Lower lobe of right lung (tissue), 2 donors: ENCODE data around the gene VCL. TPM values are rescaled to one million over a fixed set of nuclear protein-coding genes. Genes with fewer than 3 reads are reported as not detected.
A peak's percentile ranks its signal among the peaks of the same experiment; 100 is the strongest.
"Not testable (repeated sequence)": the region's sequence is repeated elsewhere in the genome, so short reads cannot be mapped to it uniquely, and the experiment has no call there.

Experiments used
- ATAC-seq, 2 donors: fragments of 200-7000 bp; cut with Tn5 transposase; one replicate each; pipeline ENCODE4 v1.9.1; 2020 to 2022; ENCODE audit warnings: mild to moderate bottlenecking in 2 of 2, moderate library complexity in 2 of 2
- DNase-seq: peaks from one replicate; pipeline ENCODE4 v3.0.0-alpha.2; 2020
- H3K27ac ChIP-seq: fragments of 200-600 bp; one replicate; pipeline ENCODE4 v1.8.0; 2022
- H3K27me3 ChIP-seq: fragments of 200-600 bp; one replicate; pipeline ENCODE4 v1.8.0; 2022; ENCODE audit warnings: low read depth
- H3K36me3 ChIP-seq: fragments of 200-600 bp; one replicate; pipeline ENCODE4 v1.8.0; 2022; ENCODE audit warnings: mild to moderate bottlenecking
- H3K4me1 ChIP-seq: fragments of 200-600 bp; one replicate; pipeline ENCODE4 v1.8.0; 2022
- H3K4me3 ChIP-seq: fragments of 200-600 bp; one replicate; pipeline ENCODE4 v1.8.0; 2022; ENCODE audit warnings: mild to moderate bottlenecking
- H3K9me3 ChIP-seq: fragments of 200-600 bp; one replicate; pipeline ENCODE4 v1.8.0; 2022
- CTCF ChIP-seq: fragments of 200-600 bp; IDR thresholded peaks from one replicate; pipeline ENCODE4 v1.8.0; 2022; ENCODE audit warnings: antibody characterized with exemption, mild to moderate bottlenecking
- intact Hi-C: fragments of 100-400 bp; cut with DNase I; formaldehyde crosslinking; loops from one replicate; pipeline ENCODE4 v1.11.0; 2022
- total RNA-seq: library from RNA; stranded (reverse); fragmentation: NEBNext Ultra II Directional; extraction: Animal tissue kit (Norgen Biotek cat#: 25700); gene quantifications from one replicate; pipeline ENCODE4 v1.2.1, GENCODE V29; 2021
- donor health status: DM: no; HTN: yes; CAD: no; lungs with severe emphysema.

The VCL gene
- total RNA-seq, 1 donor from 2014 or later, result 106 TPM

- no peak for DNase-seq
- Histone ChIP-seq H3K4me3 (no peak overlapping the region), H3K27me3 (no peaks in the 10 kb centered on the region), H3K9me3 (no peaks in the 10 kb centered on the region), H3K4me1 (peaks cover 41% of the 10 kb centered on the region), H3K36me3 (no peaks in the 10 kb centered on the region), H3K27ac (no peak overlapping the region)
- no peak for ATAC-seq
- TF ChIP-seq CTCF, result no peak
- intact Hi-C loops, result no loop called here
These were observed 43.2 kb upstream of the VCL start for GRCh38 chr10:73954737-73955136.

GRCh38 chr10:73955719-73956118, 42.2 kb upstream of the VCL start:
- Histone ChIP-seq H3K4me1 (peaks cover 42% of the 10 kb centered on the region), H3K9me3 (no peaks in the 10 kb centered on the region), H3K27ac (peak overlapping the region; percentile 80), H3K36me3 (no peaks in the 10 kb centered on the region), H3K4me3 (no peak overlapping the region), H3K27me3 (no peaks in the 10 kb centered on the region)
- TF ChIP-seq CTCF, result no peak
- ATAC-seq (no peak), DNase-seq (no peak)
- intact Hi-C loops, result no loop called here

GRCh38 chr10:73956476-73957359, 41.2 kb upstream of the VCL start:
- Histone ChIP-seq H3K4me3 (no peak overlapping the region), H3K27me3 (no peaks in the 10 kb centered on the region), H3K27ac (peak overlapping the region; percentile 80), H3K36me3 (no peaks in the 10 kb centered on the region), H3K4me1 (peaks cover 42% of the 10 kb centered on the region), H3K9me3 (no peaks in the 10 kb centered on the region)
- DNase-seq (no peak), ATAC-seq (peak; percentile 73 to 75)
- intact Hi-C loops, result no loop called here
- no peak for TF ChIP-seq CTCF

GRCh38 chr10:73959484-73960243, 38.3 kb upstream of the VCL start:
- DNase-seq (no peak), ATAC-seq (peak in 1 of 2 donors; percentile 6)
- Histone ChIP-seq H3K36me3 (no peaks in the 10 kb centered on the region), H3K4me1 (peaks cover 42% of the 10 kb centered on the region), H3K27me3 (no peaks in the 10 kb centered on the region), H3K27ac (no peak overlapping the region), H3K4me3 (no peak overlapping the region), H3K9me3 (no peaks in the 10 kb centered on the region)
- TF ChIP-seq CTCF, result no peak
- intact Hi-C loops, result no loop called here

GRCh38 chr10:73962386-73962785, 35.5 kb upstream of the VCL start:
- Histone ChIP-seq H3K4me1 (peaks cover 37% of the 10 kb centered on the region), H3K9me3 (no peaks in the 10 kb centered on the region), H3K27me3 (no peaks in the 10 kb centered on the region), H3K36me3 (no peaks in the 10 kb centered on the region), H3K27ac (no peak overlapping the region), H3K4me3 (no peak overlapping the region)
- no peak for ATAC-seq
- DNase-seq, result no peak
- TF ChIP-seq CTCF, result no peak
- intact Hi-C loops, result no loop called here

- ATAC-seq, H3K9me3 ChIP-seq, H3K4me3 ChIP-seq, DNase-seq, H3K27ac ChIP-seq, intact Hi-C loops, H3K36me3 ChIP-seq, H3K27me3 ChIP-seq: not testable (repeated sequence)
- peaks cover 32% of the 10 kb centered on the region for H3K4me1 ChIP-seq
These were observed 34.4 kb upstream of the VCL start for GRCh38 chr10:73963533-73963932.
